Measurements from ENCODE around the gene FMNL3. TPM values are rescaled to one million over a fixed set of nuclear protein-coding genes. Genes with fewer than 3 reads are reported as not detected.

FMNL3 gene
- total and polyA plus RNA-seq, 2 of the 8 experiments (the other 6 are each of a cell fraction or from before 2014, with no cell fraction given), result 8.6 to 29.0 TPM

DNA sequence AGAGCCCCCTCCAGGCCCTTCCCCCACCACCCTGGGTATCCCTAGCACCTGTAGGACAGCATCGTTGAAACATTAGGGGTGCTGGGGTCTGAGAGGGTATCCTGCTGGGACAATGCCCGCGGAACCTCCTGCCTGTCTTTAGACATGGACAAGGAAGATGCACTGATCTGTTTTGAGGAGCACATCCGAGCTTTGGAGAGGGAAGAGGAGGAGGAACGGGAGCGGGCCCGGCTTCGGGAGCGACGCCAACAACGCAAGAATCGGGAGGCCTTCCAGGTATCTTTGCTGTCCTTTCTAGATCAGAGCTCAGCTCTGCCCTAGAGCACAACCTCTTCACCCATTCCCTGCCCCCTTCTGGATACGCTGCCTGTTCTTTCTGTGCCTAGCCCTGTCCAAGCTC, 70.6 kb downstream of the FMNL3 start:
- Histone ChIP-seq H2BK15ac (ENCODE audit: low read length) (no peak overlapping the region), H2BK120ac (replicated peaks; ENCODE audit: low read depth, low read length) (no peak overlapping the region), H3K4me2 (ENCODE audit: insufficient read depth in 1 of 2, low read depth in 2 of 2, low read length in 2 of 2) (no peak overlapping the region), H3K4me3 (ENCODE audit: extremely low read depth in 1 of 4, insufficient read depth in 2 of 4, low read depth in 3 of 4, low read length in 4 of 4) (no peak overlapping the region), H3K4ac (replicated peaks; ENCODE audit: insufficient read length, low read depth, low read length) (no peak overlapping the region), H2AFZ (ENCODE audit: low read length) (no peak overlapping the region), H3K56ac (replicated peaks; ENCODE audit: insufficient read length, low read depth, low read length) (no peak overlapping the region), H3K27ac (ENCODE audit: low read depth, low read length) (no peak overlapping the region), H3K79me1 (ENCODE audit: low read depth, low read length) (no peaks in the 10 kb centered on the region; the same call in 1 of the 2 replicates), H3K9ac (replicated peaks in 1 of 4; ENCODE audit: extremely low read depth in 1 of 4, low read depth in 3 of 4, low read length in 3 of 4) (no peak overlapping the region), H3K4me1 (replicated peaks in 1 of 4; ENCODE audit: control insufficient read depth in 3 of 4, insufficient read depth in 4 of 4, low read length in 3 of 4) (peaks cover 0 to 10% (median 5%) of the 10 kb centered on the region in 4 experiments; a peak in 5 of 7 replicates), H4K8ac (ENCODE audit: extremely low read depth, insufficient read depth, low read length) (no peak overlapping the region), H3K27me3 (replicated peaks in 1 of 4; ENCODE audit: control insufficient read depth in 3 of 4, extremely low read depth in 1 of 4, insufficient read depth in 3 of 4, low read length in 3 of 4) (no peaks in the 10 kb centered on the region), H3K14ac (ENCODE audit: insufficient read length) (no peak overlapping the region), H3K9me3 (ENCODE audit: insufficient read depth in 2 of 2, low read depth in 1 of 2, low read length in 1 of 2) (no peaks in the 10 kb centered on the region), H3K23ac (ENCODE audit: insufficient read length) (no peak overlapping the region), H4K91ac (replicated peaks; ENCODE audit: insufficient read length, low read length) (no peak overlapping the region), H3K23me2 (ENCODE audit: low read depth, low read length) (no peaks in the 10 kb centered on the region), H3K79me2 (ENCODE audit: control insufficient read depth in 1 of 2, insufficient read depth in 2 of 2, low read length in 2 of 2) (no peaks in the 10 kb centered on the region), H4K20me1 (replicated peaks in 1 of 2; ENCODE audit: control insufficient read depth in 1 of 2, insufficient read depth in 2 of 2, low read length in 2 of 2) (peaks cover 0 to 2% of the 10 kb centered on the region in 2 experiments), H2BK20ac (ENCODE audit: low read length) (no peak overlapping the region), H3K36me3 (ENCODE audit: control insufficient read depth in 2 of 4, insufficient read depth in 4 of 4, low read length in 3 of 4) (peaks cover 0 to 5% (median 4%) of the 10 kb centered on the region in 4 experiments; a peak in 5 of 8 replicates), H3K18ac (ENCODE audit: extremely low read depth, low read length) (no peak overlapping the region), H2BK5ac (ENCODE audit: low read depth, low read length) (no peak overlapping the region), H2AK5ac (ENCODE audit: low read depth, low read length) (no peak overlapping the region), H2BK12ac (ENCODE audit: low read depth, low read length) (no peak overlapping the region), H4K5ac (ENCODE audit: insufficient read length, low read depth, low read length) (no peak overlapping the region)
- CTCF ChIA-PET (ENCODE audit: partially characterized antibody), result interaction anchor here (0.7 to 6.4 kb wide), 38 partner anchors 9 to 223 kb away, joined by 3 to 98 read pairs (median 4); partner anchors contain the start of genes FAM186B, FMNL3 and PRPF40B
- no peak for TF ChIP-seq RAD21 (IDR thresholded peaks at IDR 0.05 in 1 of 2, conservative IDR thresholded peaks at IDR 0.05 in 1 of 2; ENCODE audit: low read depth in 2 of 2, low read length in 2 of 2)
- TF ChIP-seq POLR2A (IDR thresholded peaks at IDR 0.05; ENCODE audit: control extremely low read depth in 1 of 2, low read depth in 2 of 2, low read length in 2 of 2), result peak in 1 of 2 experiments; percentile 20; a peak in 1 of 3 replicates
- 0 out of 2 replicates have a peak, but pooled peaks have one; percentile 42 for TF ChIP-seq POLR2AphosphoS5 (IDR thresholded peaks at IDR 0.05; ENCODE audit: low read depth, low read length)
- no peak for FAIRE-seq
- DNase-seq (ENCODE audit: low read depth in 1 of 2, low spot score in 2 of 2), result no peak
- WGBS, 2 experiments (ENCODE audit: extremely low coverage in 1 of 2, insufficient coverage in 1 of 2, insufficient read length in 1 of 2, insufficient replicate concordance in 2 of 2, low coverage in 1 of 2, low lambda C conversion rate in 2 of 2, missing lambda C conversion rate in 1 of 2), result 83% methylated on average over 13 of the region's 13 CpGs; no CpG with 5 or more reads in 1 of the 2 experiments
- POLR2A ChIA-PET (ENCODE audit: partially characterized antibody), result interaction anchor here (1.3 to 4.1 kb wide), 6 partner anchors 9 to 105 kb away, joined by 3 to 25 read pairs (median 14); partner anchors contain the start of genes FMNL3 and TMBIM6

All from H1 (cell line).